HepG2 (cell line): ENCODE data around the gene TMEM151A. TPM values are rescaled to one million over a fixed set of nuclear protein-coding genes. Genes with fewer than 3 reads are reported as not detected.

Experiments
- ATAC-seq: fragments of 200-7000 bp; cut with Tn5 transposase; 3 replicates; pipeline ENCODE4 v1.9.1; 2020; ENCODE audit warnings: mild to moderate bottlenecking, moderate library complexity
- BruUV-seq: library from RNA; stranded (reverse); fragments of 400-500 nt; replicated peaks from 2 replicates; lab custom pipeline; 2021; lab: Mats Ljungman, UMichigan
- CTCF ChIA-PET: fragments of 300-600 bp; formaldehyde crosslinking; extraction: SDS; loops from one replicate; lab custom pipeline; 2021; ENCODE audit warnings: low total read pairs, inconsistent platforms, low intra/inter-chr PET ratio; lab: Yijun Ruan, JAX
- POLR2A ChIA-PET: fragments of 350-600 bp; sonication (Branson Sonifier 250); formaldehyde crosslinking; loops from one replicate; lab custom pipeline; 2020; ENCODE audit warnings: antibody characterized with exemption, inconsistent platforms; lab: Yijun Ruan, JAX
- DNase-seq: peaks from one replicate; pipeline ENCODE4 v3.0.0-alpha.2; 2015; ENCODE audit warnings: low spot score
- FAIRE-seq: peaks from 3 replicates; lab custom pipeline; 2011; peaks lifted over from hg19 to GRCh38; lab: Jason Lieb, UNC
- H2AFZ ChIP-seq: one replicate; pipeline ENCODE4 v1.6.1; 2011; ENCODE audit warnings: low read length, inconsistent platforms
- H3K27ac ChIP-seq: fragments of 300-600 bp; 3 replicates; pipeline ENCODE4 v1.8.0; 2011; ENCODE audit warnings: mixed run types, mild to moderate bottlenecking, mixed read lengths, low read length, inconsistent platforms; ENCODE audit not compliant: insufficient read depth; ENCODE audit errors: extremely low read length
- H3K27me3 ChIP-seq, 2 experiments: fragments of 200-600 bp in 1 of 2; 2 replicates in 1 of 2; 3 replicates in 1 of 2; pipeline versions ENCODE4 v1.6.0 to v1.8.0; 2011; ENCODE audit warnings: low read length in 2 of 2, mild to moderate bottlenecking in 2 of 2, moderate library complexity in 2 of 2, inconsistent platforms in 1 of 2; ENCODE audit not compliant: insufficient read depth in 2 of 2, control insufficient read depth in 1 of 2
- H3K36me3 ChIP-seq, 2 experiments: fragments of 200-600 bp in 1 of 2; replicated peaks in 1 of 2; 2 replicates in 1 of 2; 3 replicates in 1 of 2; pipeline versions ENCODE4 v1.5.1 to v1.8.0; 2011; ENCODE audit warnings: low read length in 2 of 2, inconsistent platforms in 1 of 2; ENCODE audit not compliant: insufficient read depth in 2 of 2, control insufficient read depth in 1 of 2
- H3K4me1 ChIP-seq: 2 replicates; pipeline ENCODE4 v1.5.1; 2012; ENCODE audit warnings: low read length, inconsistent platforms; ENCODE audit not compliant: insufficient read depth
- H3K4me2 ChIP-seq: 2 replicates; pipeline ENCODE4 v1.6.0; 2011; ENCODE audit warnings: low read depth, low read length, inconsistent platforms
- H3K4me3 ChIP-seq, 3 experiments: fragments of 200-600 bp in 1 of 3; sonication (generic), shearing (Covaris generic) in 1 of 3; replicated peaks in 1 of 3; 2 replicates each; pipeline ENCODE4 v1.5.1; 2011 to 2016; ENCODE audit warnings: low read length in 3 of 3, inconsistent platforms in 2 of 3, low read depth in 2 of 3, mild to moderate bottlenecking in 2 of 3, control low read depth in 1 of 3, mixed read lengths in 1 of 3; ENCODE audit not compliant: insufficient read depth in 1 of 3
- H3K79me2 ChIP-seq: one replicate; pipeline ENCODE4 v1.6.1; 2011; ENCODE audit warnings: low read length, inconsistent platforms; ENCODE audit not compliant: insufficient read depth
- H3K9ac ChIP-seq: 2 replicates; pipeline ENCODE4 v1.6.0; 2011; ENCODE audit warnings: mild to moderate bottlenecking, low read depth, low read length, inconsistent platforms; ENCODE audit not compliant: insufficient read depth
- H3K9me3 ChIP-seq: 2 replicates; pipeline ENCODE4 v1.5.1; 2012; ENCODE audit warnings: mild to moderate bottlenecking, low read length
- H4K20me1 ChIP-seq: 2 replicates; pipeline ENCODE4 v1.6.0; 2011; ENCODE audit warnings: inconsistent platforms, mild to moderate bottlenecking, low read length, moderate library complexity; ENCODE audit not compliant: insufficient read depth
- AGO2 ChIP-seq: fragments of 200-400 bp; formaldehyde crosslinking; optimal IDR thresholded peaks from 2 replicates; pipeline ENCODE3; 2017; ENCODE audit warnings: mild to moderate bottlenecking, low read depth, low read length, moderate library complexity
- ATF1 ChIP-seq: IDR thresholded peaks from 2 replicates; pipeline ENCODE4 v1.6.1; 2016; ENCODE audit warnings: mild to moderate bottlenecking, control low read depth
- DZIP1 ChIP-seq: sonication (generic); formaldehyde crosslinking; IDR thresholded peaks from 2 replicates; pipeline ENCODE4 v1.5.0; 2020; ENCODE audit warnings: mild to moderate bottlenecking, missing genetic modification reagents
- ERF ChIP-seq: IDR thresholded peaks from 2 replicates; pipeline ENCODE4 v1.6.1; 2018; ENCODE audit warnings: missing biosample characterization, missing genetic modification reagents
- GABPA ChIP-seq, 2 experiments: IDR thresholded peaks; 2 replicates each; pipeline ENCODE4 v1.6.1; 2011 to 2016; ENCODE audit warnings: low read depth in 2 of 2, low read length in 1 of 2, missing biosample characterization in 1 of 2, missing genetic modification characterization in 1 of 2
- IRF2 ChIP-seq: IDR thresholded peaks from 2 replicates; pipeline ENCODE4 v1.6.1; 2018; ENCODE audit warnings: missing genetic modification reagents, missing compliant biosample characterization
- PATZ1 ChIP-seq: sonication (generic); formaldehyde crosslinking; IDR thresholded peaks from 2 replicates; pipeline ENCODE4 v1.4.0; 2020; ENCODE audit warnings: missing genetic modification reagents
- PPARG ChIP-seq: conservative IDR thresholded peaks from 2 replicates; pipeline ENCODE4 v1.6.1; 2016; ENCODE audit warnings: missing biosample characterization, missing genetic modification reagents
- RARA ChIP-seq: IDR thresholded peaks from 2 replicates; pipeline ENCODE4 v1.6.1; 2016; ENCODE audit warnings: missing genetic modification reagents, missing compliant biosample characterization
- RBFOX2 ChIP-seq: fragments of 200-400 bp; formaldehyde crosslinking; IDR thresholded peaks from 2 replicates; pipeline ENCODE4 v1.6.1; 2017; ENCODE audit warnings: low read depth, mild to moderate bottlenecking, low read length
- SCMH1 ChIP-seq: sonication (generic); formaldehyde crosslinking; IDR thresholded peaks from 2 replicates; pipeline ENCODE4 v1.9.0; 2021; ENCODE audit warnings: missing genetic modification reagents, mild to moderate bottlenecking, borderline replicate concordance
- SP5 ChIP-seq: IDR thresholded peaks from 2 replicates; pipeline ENCODE4 v1.6.1; 2016; ENCODE audit warnings: low read depth, borderline replicate concordance
- TBP ChIP-seq: sonication (generic); formaldehyde crosslinking; IDR thresholded peaks from 2 replicates; pipeline ENCODE4 v1.5.0; 2020; ENCODE audit warnings: missing genetic modification reagents
- YEATS2 ChIP-seq: sonication (generic); formaldehyde crosslinking; IDR thresholded peaks from 2 replicates; pipeline ENCODE4 v1.4.0; 2020; ENCODE audit warnings: missing genetic modification reagents, borderline replicate concordance
- ZNF20 ChIP-seq: sonication (generic); formaldehyde crosslinking; IDR thresholded peaks from 2 replicates; pipeline ENCODE4 v1.4.0; 2020; ENCODE audit warnings: mild to moderate bottlenecking, moderate library complexity, missing genetic modification reagents
- ZNF33B ChIP-seq: sonication (generic); formaldehyde crosslinking; IDR thresholded peaks from 2 replicates; pipeline ENCODE4 v1.5.1; 2020; ENCODE audit warnings: mild to moderate bottlenecking, missing genetic modification reagents
- ZNF557 ChIP-seq: sonication (generic); formaldehyde crosslinking; IDR thresholded peaks from 2 replicates; pipeline ENCODE4 v1.4.0; 2020; ENCODE audit warnings: missing genetic modification reagents
- ZNF563 ChIP-seq: sonication (generic); formaldehyde crosslinking; IDR thresholded peaks from 2 replicates; pipeline ENCODE4 v1.8.0; 2022; ENCODE audit warnings: mild to moderate bottlenecking, moderate library complexity, missing genetic modification reagents
- ZNF878 ChIP-seq: sonication (generic); formaldehyde crosslinking; IDR thresholded peaks from 2 replicates; pipeline ENCODE4 v1.8.1; 2023; ENCODE audit warnings: mild to moderate bottlenecking, missing genetic modification reagents, moderate library complexity
- ZSCAN29 ChIP-seq: sonication (generic); formaldehyde crosslinking; conservative IDR thresholded peaks from 2 replicates; pipeline ENCODE4 v1.4.0; 2020; ENCODE audit warnings: mild to moderate bottlenecking, missing genetic modification reagents
- WGBS: methylation state at CpG from one replicate; pipeline ENCODE4 v1.1.6; 2017; ENCODE audit warnings: low lambda C conversion rate; 5-methylcytosine and 5-hydroxymethylcytosine counted together
- in situ Hi-C: cut with HindIII; loops from 2 replicates; pipeline ENCODE4 v1.10.0; 2017; ENCODE audit warnings: low pct_unique_long_range_greater_than_20kb; ENCODE audit not compliant: extremely low pct_ligation_motif_present
- intact Hi-C: fragments of 100-400 bp; cut with micrococcal nuclease; formaldehyde crosslinking; loops from one replicate; pipeline ENCODE4 v1.10.0; 2022; ENCODE audit not compliant: unreplicated experiment
- polyA plus RNA-seq, 8 experiments: library from polyadenylated mRNA; depleted of rRNA in 3 of 8; stranded (reverse) in 7 of 8; unstranded in 1 of 8; fragments of >200 nt; fragmentation: Illumina TruSeq in 4 of 8; extraction: Trizol in 4 of 8; gene quantifications; 2 replicates each; pipeline versions ENCODE4 v1.2.1 to v1.2.3, GENCODE V29; 2011 to 2016; ENCODE audit warnings: low read depth in 4 of 8, missing spikeins in 1 of 8, mixed read lengths in 1 of 8; ENCODE audit not compliant: insufficient read depth in 1 of 8
- total RNA-seq, 5 experiments: library from RNA; depleted of rRNA; stranded (reverse); fragments of >200 nt; fragmentation: Illumina TruSeq; extraction: Trizol; gene quantifications; 2 replicates each; pipeline ENCODE4 v1.2.3, GENCODE V29; 2016; ENCODE audit warnings: low read depth in 1 of 5

The TMEM151A gene
- total and polyA plus RNA-seq, 2 of the 13 experiments (the other 11 are each of a cell fraction or from before 2014, with no cell fraction given): 0.18 to 0.33 TPM

- Histone ChIP-seq H3K4me2 (no peak overlapping the region), H2AFZ (no peak overlapping the region), H3K27me3 (no peaks in the 10 kb centered on the region; a peak in 1 of 5 replicates), H4K20me1 (peaks cover 4% of the 10 kb centered on the region), H3K36me3 (peaks cover 5 to 23% of the 10 kb centered on the region in 2 experiments; a peak in 4 of 5 replicates), H3K79me2 (peaks cover 29% of the 10 kb centered on the region), H3K9ac (peak overlapping the region; percentile 10; the same call in 1 of the 2 replicates), H3K4me3 (no peak overlapping the region), H3K27ac (no peak overlapping the region), H3K9me3 (no peaks in the 10 kb centered on the region), H3K4me1 (peaks cover 54% of the 10 kb centered on the region)
- ATAC-seq: no peak
- FAIRE-seq: no peak
- BruUV-seq: no TSS peak
- intact Hi-C loops: no loop called here
- POLR2A ChIA-PET: interaction anchor here (5.7 kb wide), 1 partner anchor 26 kb away, joined by 121 read pairs; no protein-coding TSS in a partner anchor
- DNase-seq: no peak
- 100% methylated on average over 3 of the region's 13 CpGs for WGBS
- CTCF ChIA-PET: no interaction called here
- in situ Hi-C loops: no loop called here
- TF ChIP-seq ZNF20 (CRISPR knock-in tag): no peak
- TF ChIP-seq SP5 (CRISPR knock-in tag): no peak
- TF ChIP-seq PPARG: no peak
- TF ChIP-seq TBP (CRISPR knock-in tag): no peak
- no peak for TF ChIP-seq ZNF33B (CRISPR knock-in tag)
- no peak for TF ChIP-seq ERF (CRISPR knock-in tag)
- no peak for TF ChIP-seq SCMH1 (CRISPR knock-in tag)
- TF ChIP-seq ZNF557 (CRISPR knock-in tag): no peak
- peak; percentile 50; the same call in 1 of the 2 replicates for TF ChIP-seq RBFOX2
- no peak for TF ChIP-seq IRF2 (CRISPR knock-in tag)
- no peak for TF ChIP-seq ZNF878 (CRISPR knock-in tag)
- no peak for TF ChIP-seq ZSCAN29
- no peak for TF ChIP-seq ZNF563
- TF ChIP-seq YEATS2 (CRISPR knock-in tag): no peak
- no peak for TF ChIP-seq RARA
- TF ChIP-seq GABPA (IDR thresholded peaks at IDR 0.05; ENCODE audit: low read depth, low read length): no peak
- no peak for TF ChIP-seq GABPA (CRISPR knock-in tag; IDR thresholded peaks at IDR 0.05; ENCODE audit: low read depth)
- TF ChIP-seq ATF1 (CRISPR knock-in tag): no peak
- TF ChIP-seq PATZ1 (CRISPR knock-in tag): no peak
- no peak for TF ChIP-seq DZIP1 (CRISPR knock-in tag)
- TF ChIP-seq AGO2: peak; percentile 52
Observed at GRCh38 chr11:66285250-66285947, 6.3 kb upstream of the TMEM151A start.
